ENCODE results near the gene CAMTA1.

Gene CAMTA1

GRCh38 chr1:7500381-7501083 lies 715.3 kb downstream of the CAMTA1 start:
- DNase-seq (ENCODE audit: low read depth), result no peak

GRCh38 chr1:7501084-7501491 lies 715.8 kb downstream of the CAMTA1 start:
- no peak for DNase-seq (ENCODE audit: low read depth)

GRCh38 chr1:7501723-7502603 lies 716.7 kb downstream of the CAMTA1 start:
- no peak for DNase-seq (ENCODE audit: low read depth)

- DNase-seq (ENCODE audit: low read depth), result no peak
Measured at GRCh38 chr1:7503691-7504437, 718.6 kb downstream of the CAMTA1 start.

- no peak for DNase-seq (ENCODE audit: low read depth)
Measured at GRCh38 chr1:7504438-7504720, 719.1 kb downstream of the CAMTA1 start.

GRCh38 chr1:7505094-7505770 lies 720.0 kb downstream of the CAMTA1 start:
- no peak for DNase-seq (ENCODE audit: low read depth)

- DNase-seq (ENCODE audit: low read depth), result no peak
Measured at GRCh38 chr1:7505771-7506453, 720.7 kb downstream of the CAMTA1 start.

GRCh38 chr1:7506454-7507284 lies 721.4 kb downstream of the CAMTA1 start:
- DNase-seq (ENCODE audit: low read depth), result no peak

- no peak for DNase-seq (ENCODE audit: low read depth)
Measured at GRCh38 chr1:7507285-7508019, 722.2 kb downstream of the CAMTA1 start.

- DNase-seq (ENCODE audit: low read depth), result no peak
Measured at GRCh38 chr1:7508052-7508933, 723.0 kb downstream of the CAMTA1 start.

- DNase-seq (ENCODE audit: low read depth), result no peak
Measured at GRCh38 chr1:7508934-7509519, 723.8 kb downstream of the CAMTA1 start.

- DNase-seq (ENCODE audit: low read depth), result no peak
Measured at GRCh38 chr1:7509598-7509997, 724.3 kb downstream of the CAMTA1 start.

- DNase-seq (ENCODE audit: low read depth), result no peak
Measured at GRCh38 chr1:7510389-7510931, 725.2 kb downstream of the CAMTA1 start.

- no peak for DNase-seq (ENCODE audit: low read depth)
Measured at GRCh38 chr1:7511381-7511780, 726.1 kb downstream of the CAMTA1 start.

- DNase-seq (ENCODE audit: low read depth), result no peak
Measured at GRCh38 chr1:7513081-7513480, 727.8 kb downstream of the CAMTA1 start.

- DNase-seq (ENCODE audit: low read depth), result no peak
Measured at GRCh38 chr1:7515175-7515574, 729.9 kb downstream of the CAMTA1 start.

GRCh38 chr1:7515904-7516303 lies 730.6 kb downstream of the CAMTA1 start:
- no peak for DNase-seq (ENCODE audit: low read depth)

GRCh38 chr1:7516341-7516740 lies 731.1 kb downstream of the CAMTA1 start:
- DNase-seq (ENCODE audit: low read depth), result no peak
